ENCODE results near the gene DYNC1I2. TPM values are rescaled to one million over a fixed set of nuclear protein-coding genes. Genes with fewer than 3 reads are reported as not detected.

Gene DYNC1I2
- total RNA-seq, 1 donor from 2014 or later, result 136 TPM

DNA sequence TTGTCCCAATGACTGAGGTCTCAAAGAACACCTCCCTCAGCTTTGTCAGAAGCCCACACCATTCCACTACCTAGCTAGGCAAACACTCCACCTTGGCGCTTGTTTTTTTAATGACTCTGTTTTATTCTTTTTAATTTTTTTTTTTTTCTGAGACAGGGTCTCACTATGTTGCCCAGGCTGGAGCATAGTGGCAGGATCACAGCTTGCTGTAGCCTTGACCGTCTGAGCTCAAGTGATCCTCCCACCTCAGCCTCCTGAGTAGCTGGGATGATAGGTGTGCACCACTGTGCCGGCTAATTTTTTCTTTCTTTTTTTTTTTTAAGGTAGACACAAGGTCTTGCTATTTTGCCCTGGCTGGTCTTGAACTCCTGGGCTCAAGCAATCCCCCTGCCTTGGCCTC lies 104.9 kb downstream of the DYNC1I2 start:
- Mint-ChIP-seq H3K4me1 (ENCODE audit: low read depth) (peaks cover 20% of the 10 kb centered on the region), H3K27me3 (ENCODE audit: low read depth) (no peaks in the 10 kb centered on the region), H3K27ac (ENCODE audit: unreplicated experiment) (no peak overlapping the region), H3K4me3 (ENCODE audit: unreplicated experiment) (no peak overlapping the region), H3K36me3 (ENCODE audit: low read depth) (peaks cover 20% of the 10 kb centered on the region), H3K9me3 (ENCODE audit: low read depth) (no peaks in the 10 kb centered on the region)
- no peak for DNase-seq (ENCODE audit: low spot score)
- TF ChIP-seq CTCF (IDR thresholded peaks at IDR 0.05), result no peak

DNA sequence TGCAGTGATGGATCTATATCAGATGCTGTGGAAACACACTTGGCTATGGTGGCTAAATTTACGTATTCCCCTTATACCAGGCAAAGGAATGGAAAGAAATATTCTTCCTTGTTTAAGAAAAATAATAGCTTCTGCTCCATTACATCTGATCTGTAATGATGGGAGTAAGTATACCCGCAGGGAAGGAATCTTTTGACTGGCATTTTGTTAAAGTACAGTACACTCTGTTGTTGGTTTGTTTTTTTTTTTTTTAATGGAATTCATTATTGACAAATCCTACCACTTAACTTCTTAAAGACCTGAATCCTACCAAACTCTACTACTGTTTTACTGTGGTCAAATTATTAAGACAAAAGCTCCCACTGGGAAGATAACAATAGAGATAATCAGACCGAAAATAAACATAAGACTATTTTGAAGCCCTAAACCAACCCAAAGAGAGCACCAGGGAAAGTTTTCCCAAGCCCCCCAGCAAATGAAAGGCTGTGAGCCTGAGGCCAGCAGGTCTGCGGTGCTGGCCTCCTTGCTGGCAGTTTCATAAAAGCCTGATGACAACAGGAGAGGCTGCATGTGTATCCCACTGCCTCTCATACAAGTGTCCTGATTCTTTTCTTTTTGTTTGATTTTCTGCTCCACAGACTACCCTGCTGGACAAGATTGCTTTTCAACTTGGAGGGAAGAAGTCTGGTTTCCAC lies 105.8 kb downstream of the DYNC1I2 start:
- no peaks in the 10 kb centered on the region for H3K27me3 Mint-ChIP-seq (ENCODE audit: low read depth)
- no peak for DNase-seq (ENCODE audit: low spot score)
- no peaks in the 10 kb centered on the region for H3K9me3 Mint-ChIP-seq (ENCODE audit: low read depth)
- no peak overlapping the region for H3K4me3 Mint-ChIP-seq (ENCODE audit: unreplicated experiment)
- TF ChIP-seq CTCF (IDR thresholded peaks at IDR 0.05), result no peak
- H3K36me3 Mint-ChIP-seq (ENCODE audit: low read depth), result peaks cover 17% of the 10 kb centered on the region
- H3K4me1 Mint-ChIP-seq (ENCODE audit: low read depth), result peaks cover 24% of the 10 kb centered on the region
- H3K27ac Mint-ChIP-seq (ENCODE audit: unreplicated experiment), result no peak overlapping the region

- Mint-ChIP-seq H3K36me3 (ENCODE audit: low read depth) (peaks cover 17% of the 10 kb centered on the region), H3K27me3 (ENCODE audit: low read depth) (no peaks in the 10 kb centered on the region), H3K27ac (ENCODE audit: unreplicated experiment) (no peak overlapping the region), H3K4me3 (ENCODE audit: unreplicated experiment) (no peak overlapping the region), H3K9me3 (ENCODE audit: low read depth) (no peaks in the 10 kb centered on the region), H3K4me1 (ENCODE audit: low read depth) (peaks cover 33% of the 10 kb centered on the region)
- no peak for DNase-seq (ENCODE audit: low spot score)
- TF ChIP-seq CTCF (IDR thresholded peaks at IDR 0.05), result no peak
Measured at GRCh38 chr2:171793691-171794678, 106.7 kb downstream of the DYNC1I2 start.

GRCh38 chr2:171794918-171795317 lies 107.6 kb downstream of the DYNC1I2 start:
- no peak for DNase-seq (ENCODE audit: low spot score)
- Mint-ChIP-seq H3K4me1 (ENCODE audit: low read depth) (peaks cover 39% of the 10 kb centered on the region), H3K4me3 (ENCODE audit: unreplicated experiment) (no peak overlapping the region), H3K9me3 (ENCODE audit: low read depth) (no peaks in the 10 kb centered on the region), H3K27me3 (ENCODE audit: low read depth) (no peaks in the 10 kb centered on the region), H3K27ac (ENCODE audit: unreplicated experiment) (no peak overlapping the region), H3K36me3 (ENCODE audit: low read depth) (peaks cover 15% of the 10 kb centered on the region)
- TF ChIP-seq CTCF (IDR thresholded peaks at IDR 0.05), result no peak

Other genes starting within 250 kb of the DYNC1I2 start
- gene CYBRD1, start 165.0 kb upstream of the DYNC1I2 start, total RNA-seq, result 84.5 to 139 TPM (median 88.5 TPM) in 3 replicates
- 18.2 to 30.6 TPM (median 19.0 TPM) in 3 replicates for gene SLC25A12, start 206.8 kb downstream of the DYNC1I2 start, total RNA-seq
- 37.9 to 64.0 TPM (median 38.1 TPM) in 3 replicates for gene HAT1, start 235.0 kb downstream of the DYNC1I2 start, total RNA-seq